Natural killer cell (primary cell): ENCODE data around the gene TMEM222. TPM values are rescaled to one million over a fixed set of nuclear protein-coding genes. Genes with fewer than 3 reads are reported as not detected.
A peak's percentile ranks its signal among the peaks of the same experiment; 100 is the strongest.

ENCODE experiments used
- ATAC-seq, 3 donors: fragments of 150-1000 bp in 2 of 3; fragments of 200-7000 bp in 1 of 3; cut with Tn5 transposase; 1 replicate in 1 of 3; 2 replicates in 2 of 3; pipeline ENCODE4 v1.10.0; 2021; ENCODE audit warnings: mild to moderate bottlenecking in 2 of 3, moderate library complexity in 2 of 3
- DNase-seq, 2 donors: peaks; one replicate each; pipeline versions ENCODE4 v3.0.0 to v3.0.0-alpha.2; 2013 to 2021; ENCODE audit warnings: mixed read lengths in 1 of 2
- H3K27ac ChIP-seq: one replicate; pipeline ENCODE4 v1.5.1; 2013; ENCODE audit warnings: mild to moderate bottlenecking, low read length
- H3K27me3 ChIP-seq: one replicate; pipeline ENCODE4 v1.6.1; 2013; ENCODE audit warnings: low read length; ENCODE audit not compliant: control insufficient read depth, insufficient read depth
- H3K36me3 ChIP-seq: one replicate; pipeline ENCODE4 v1.6.1; 2013; ENCODE audit warnings: low read length; ENCODE audit not compliant: control insufficient read depth, insufficient read depth
- H3K4me1 ChIP-seq: one replicate; pipeline ENCODE4 v1.6.1; 2013; ENCODE audit warnings: low read length; ENCODE audit not compliant: control insufficient read depth, insufficient read depth
- H3K4me3 ChIP-seq: one replicate; pipeline ENCODE4 v1.5.1; 2013; ENCODE audit warnings: low read length
- H3K9me3 ChIP-seq: one replicate; pipeline ENCODE4 v1.6.1; 2013; ENCODE audit warnings: low read length; ENCODE audit not compliant: control insufficient read depth, insufficient read depth
- H3K27ac Mint-ChIP-seq, 2 donors: one replicate each; pipeline ENCODE4 v1.8.0; 2022; ENCODE audit warnings: mild to moderate bottlenecking in 2 of 2, mixed read lengths in 2 of 2, moderate library complexity in 1 of 2
- H3K27me3 Mint-ChIP-seq, 2 donors: one replicate each; pipeline ENCODE4 v1.8.0; 2022; ENCODE audit warnings: low read depth in 2 of 2, mixed read lengths in 2 of 2
- H3K36me3 Mint-ChIP-seq: one replicate; pipeline ENCODE4 v1.8.0; 2022; ENCODE audit warnings: mixed read lengths
- H3K4me1 Mint-ChIP-seq, 2 donors: one replicate each; pipeline ENCODE4 v1.8.0; 2022; ENCODE audit warnings: mixed read lengths in 2 of 2
- H3K4me3 Mint-ChIP-seq: one replicate; pipeline ENCODE4 v1.8.0; 2022; ENCODE audit warnings: mild to moderate bottlenecking, moderate library complexity, mixed read lengths
- H3K9me3 Mint-ChIP-seq, 2 donors: one replicate each; pipeline ENCODE4 v1.8.0; 2022; ENCODE audit warnings: mixed read lengths in 2 of 2
- WGBS: methylation state at CpG from one replicate; pipeline ENCODE4 v1.1.7; 2013; ENCODE audit warnings: missing lambda C conversion rate; ENCODE audit not compliant: insufficient coverage; 5-methylcytosine and 5-hydroxymethylcytosine counted together
- intact Hi-C: fragments of 100-400 bp; cut with micrococcal nuclease; formaldehyde crosslinking; loops from one replicate; pipeline ENCODE4 v1.14.2; 2022
- total RNA-seq, 4 donors: library from RNA; stranded (reverse); fragments of 120-200 nt in 1 of 4; gene quantifications; one replicate each; pipeline versions ENCODE4 v1.2.3 to v1.2.4, GENCODE V29; 2013 to 2022
- TF ChIP-seq, protein P1 (sequence below): fragments of 200-600 bp; IDR thresholded peaks from one replicate; pipeline ENCODE4 v1.8.0; 2022; ENCODE audit warnings: antibody characterized with exemption

The TMEM222 gene
- total RNA-seq, 3 donors from 2014 or later (not counting 1 experiment from before 2014, with no cell fraction given) = 34.9 to 41.2 (median 37.3) TPM

DNA sequence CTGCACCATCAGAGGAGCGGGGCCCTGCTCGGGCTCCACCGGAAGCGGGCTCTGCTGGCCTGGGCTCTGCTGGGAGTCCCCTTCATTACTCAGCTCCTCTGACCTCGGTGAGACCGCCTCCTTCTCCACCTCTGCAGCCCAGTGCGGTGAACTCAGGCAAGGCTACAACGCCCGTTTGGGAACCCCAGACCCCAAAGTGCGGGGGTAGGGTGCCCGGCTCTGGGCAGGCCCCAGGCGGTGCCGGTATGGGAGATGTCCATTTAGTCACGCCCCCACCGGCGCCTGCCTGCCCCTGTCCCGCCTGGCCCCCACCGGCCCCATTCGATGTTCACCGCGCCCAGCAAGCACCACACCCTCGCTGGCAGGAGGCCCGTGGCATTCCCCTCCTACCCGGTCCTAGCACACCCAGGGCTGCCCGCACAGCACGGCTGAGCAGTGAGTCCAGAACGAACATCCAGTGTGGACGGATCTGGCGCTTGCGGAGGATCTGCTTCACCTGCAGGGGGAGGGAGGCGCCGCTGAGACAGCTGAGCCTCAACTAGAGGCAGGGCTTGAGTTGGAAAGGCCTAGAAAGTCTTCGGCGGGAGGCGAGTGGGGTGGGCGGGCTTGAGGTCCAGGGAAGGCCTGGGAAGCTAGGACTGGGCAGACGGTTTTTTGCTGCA, 34.8 kb downstream of the TMEM222 start:
- no peaks in the 10 kb centered on the region for H3K36me3 Mint-ChIP-seq
- H3K4me3 ChIP-seq = peak overlapping the region; percentile 61
- no peaks in the 10 kb centered on the region for H3K27me3 Mint-ChIP-seq
- H3K27ac ChIP-seq = peak overlapping the region; percentile 74
- 75% methylated on average over 37 of the region's 37 CpGs for WGBS
- peaks cover 50% of the 10 kb centered on the region for H3K4me1 ChIP-seq
- peak overlapping the region; percentile 78 to 84 for H3K27ac Mint-ChIP-seq
- H3K4me1 Mint-ChIP-seq = peaks cover 25 to 41% of the 10 kb centered on the region in 2 donors
- no peaks in the 10 kb centered on the region for H3K9me3 Mint-ChIP-seq
- peaks cover 5% of the 10 kb centered on the region for H3K36me3 ChIP-seq
- no peaks in the 10 kb centered on the region for H3K27me3 ChIP-seq
- TF ChIP-seq, protein P1, sequence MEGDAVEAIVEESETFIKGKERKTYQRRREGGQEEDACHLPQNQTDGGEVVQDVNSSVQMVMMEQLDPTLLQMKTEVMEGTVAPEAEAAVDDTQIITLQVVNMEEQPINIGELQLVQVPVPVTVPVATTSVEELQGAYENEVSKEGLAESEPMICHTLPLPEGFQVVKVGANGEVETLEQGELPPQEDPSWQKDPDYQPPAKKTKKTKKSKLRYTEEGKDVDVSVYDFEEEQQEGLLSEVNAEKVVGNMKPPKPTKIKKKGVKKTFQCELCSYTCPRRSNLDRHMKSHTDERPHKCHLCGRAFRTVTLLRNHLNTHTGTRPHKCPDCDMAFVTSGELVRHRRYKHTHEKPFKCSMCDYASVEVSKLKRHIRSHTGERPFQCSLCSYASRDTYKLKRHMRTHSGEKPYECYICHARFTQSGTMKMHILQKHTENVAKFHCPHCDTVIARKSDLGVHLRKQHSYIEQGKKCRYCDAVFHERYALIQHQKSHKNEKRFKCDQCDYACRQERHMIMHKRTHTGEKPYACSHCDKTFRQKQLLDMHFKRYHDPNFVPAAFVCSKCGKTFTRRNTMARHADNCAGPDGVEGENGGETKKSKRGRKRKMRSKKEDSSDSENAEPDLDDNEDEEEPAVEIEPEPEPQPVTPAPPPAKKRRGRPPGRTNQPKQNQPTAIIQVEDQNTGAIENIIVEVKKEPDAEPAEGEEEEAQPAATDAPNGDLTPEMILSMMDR = no peak
- intact Hi-C loops = loop anchor here (1.0 to 2.0 kb wide), 3 partner anchors 14 to 34 kb away; partner anchors contain the start of genes SYTL1 and TMEM222
- ATAC-seq = peak; percentile 58 to 81 (median 67)
- H3K4me3 Mint-ChIP-seq = peak overlapping the region; percentile 77
- peak; percentile 42 to 63 for DNase-seq
- no peaks in the 10 kb centered on the region for H3K9me3 ChIP-seq

DNA sequence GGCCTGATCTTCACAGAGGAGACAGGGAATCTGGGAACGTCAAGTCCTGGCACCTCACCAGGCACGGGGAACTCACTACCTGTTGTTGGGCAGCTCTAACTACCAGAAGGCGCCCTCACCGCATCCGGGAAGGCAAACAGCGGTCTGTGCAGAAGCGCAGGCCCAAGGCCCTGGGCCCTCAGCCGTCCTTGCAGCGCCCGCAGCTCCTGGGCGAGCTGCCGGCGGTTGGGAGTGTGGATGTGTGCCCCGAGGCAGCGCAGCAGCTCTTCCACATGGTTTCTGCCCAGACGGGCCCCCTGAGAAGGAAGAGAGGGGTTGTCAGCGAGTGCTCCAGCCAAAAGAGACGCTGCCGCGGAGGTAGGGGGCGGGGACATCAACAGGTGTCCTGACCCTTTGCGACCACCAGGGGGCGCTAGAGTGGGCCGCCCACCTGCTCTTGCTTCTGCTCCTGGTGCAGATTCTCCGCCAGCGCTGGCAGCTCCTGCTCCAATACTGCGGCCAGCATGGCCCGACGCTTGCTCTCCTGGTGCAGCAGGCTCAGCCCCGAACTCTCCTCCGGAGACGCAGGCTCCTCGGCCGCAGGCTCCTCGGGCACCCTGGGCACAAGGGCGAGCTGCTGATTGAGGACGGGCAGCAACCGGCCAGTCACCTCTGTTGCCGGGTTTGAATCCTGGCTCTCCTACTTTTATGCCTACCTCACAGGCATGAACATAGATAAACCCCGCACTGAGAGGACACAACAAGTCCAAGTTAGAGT, 35.5 kb downstream of the TMEM222 start:
- no peaks in the 10 kb centered on the region for H3K27me3 ChIP-seq
- Mint-ChIP-seq H3K4me1 (peaks cover 25 to 41% of the 10 kb centered on the region in 2 donors), H3K4me3 (peak overlapping the region; percentile 77), H3K27ac (peak overlapping the region; percentile 78 to 84), H3K9me3 (no peaks in the 10 kb centered on the region), H3K36me3 (no peaks in the 10 kb centered on the region), H3K27me3 (no peaks in the 10 kb centered on the region)
- peak; percentile 81 to 91 for DNase-seq
- intact Hi-C loops = loop anchor here (2.0 kb wide), 2 partner anchors 31 to 35 kb away; partner anchors contain the start of gene TMEM222
- no peaks in the 10 kb centered on the region for H3K9me3 ChIP-seq
- 16% methylated on average over 40 of the region's 40 CpGs for WGBS
- TF ChIP-seq, protein P1 = peak; percentile 99
- peak; percentile 70 to 91 (median 75) for ATAC-seq
- H3K4me3 ChIP-seq = peak overlapping the region; percentile 61
- peak overlapping the region; percentile 74 for H3K27ac ChIP-seq
- peaks cover 4% of the 10 kb centered on the region for H3K36me3 ChIP-seq
- H3K4me1 ChIP-seq = peaks cover 50% of the 10 kb centered on the region

DNA sequence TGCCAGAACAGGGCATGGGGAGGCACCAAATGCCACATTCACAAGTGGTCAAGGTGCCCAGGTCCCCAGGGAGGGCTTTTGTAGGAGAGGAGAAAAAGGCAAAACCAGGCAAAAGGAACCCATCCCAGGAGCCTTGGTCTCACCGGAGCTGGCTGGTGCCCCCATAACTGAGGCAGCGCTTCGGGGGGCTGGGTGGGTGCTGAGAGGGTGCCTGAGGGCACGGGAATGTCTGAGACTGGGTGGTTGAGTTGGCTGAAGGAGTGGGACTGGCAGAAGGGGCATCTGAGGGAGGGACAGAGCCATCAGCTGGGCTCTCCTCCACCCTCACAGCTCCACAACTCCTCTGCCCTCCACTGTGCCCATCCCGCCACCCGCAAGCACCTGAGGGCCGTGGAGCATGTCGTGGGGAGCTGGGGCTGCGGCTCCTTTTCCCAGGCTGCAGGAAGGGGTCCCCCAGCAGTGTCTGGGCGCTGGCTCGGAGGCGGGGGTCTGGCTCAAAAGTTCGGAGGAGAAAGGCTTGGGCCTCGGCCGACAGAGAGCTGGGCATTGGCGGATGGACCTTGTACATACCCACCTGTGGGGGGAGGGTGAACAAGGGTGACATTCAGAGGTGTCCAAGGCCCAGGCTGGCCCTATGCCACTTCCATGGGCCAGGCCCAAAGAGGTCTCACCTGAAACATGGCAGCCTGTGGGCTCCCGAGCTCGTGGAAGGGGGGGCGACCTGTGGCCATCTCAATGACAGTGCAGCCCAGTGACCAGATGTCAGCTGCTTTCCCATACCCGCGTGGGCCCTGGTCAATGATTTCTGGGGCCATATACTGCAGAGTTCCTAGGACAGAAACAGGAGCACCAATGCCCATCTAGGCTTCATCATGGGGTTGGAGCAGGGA, 36.3 kb downstream of the TMEM222 start:
- Mint-ChIP-seq H3K36me3 (no peaks in the 10 kb centered on the region), H3K4me1 (peaks cover 25 to 41% of the 10 kb centered on the region in 2 donors), H3K27me3 (no peaks in the 10 kb centered on the region), H3K4me3 (peak overlapping the region; percentile 77), H3K27ac (peak overlapping the region; percentile 78 to 84), H3K9me3 (no peaks in the 10 kb centered on the region)
- Histone ChIP-seq H3K4me1 (peaks cover 50% of the 10 kb centered on the region), H3K36me3 (no peaks in the 10 kb centered on the region), H3K27me3 (no peaks in the 10 kb centered on the region), H3K27ac (no peak overlapping the region), H3K4me3 (no peak overlapping the region), H3K9me3 (no peaks in the 10 kb centered on the region)
- ATAC-seq (no peak), DNase-seq (no peak)
- TF ChIP-seq, protein P1 = no peak
- intact Hi-C loops = no loop called here
- whole genome bisulfite sequencing = 96% methylated on average over 21 of the region's 21 CpGs
